ENCODE results near the gene SPATA16.

- TF ChIP-seq CTCF (conservative IDR thresholded peaks at IDR 0.05 in 1 of 2, IDR thresholded peaks at IDR 0.05 in 1 of 2; ENCODE audit: extremely low read depth in 1 of 2, insufficient read depth in 1 of 2, low read depth in 1 of 2, low read length in 2 of 2) (no peak), EZH2 (IDR thresholded peaks at IDR 0.05; ENCODE audit: borderline replicate concordance, low read length) (no peak)
Observed at GRCh38 chr3:173058229-173058628, 82.8 kb downstream of the SPATA16 start.

Data from mammary epithelial cell (primary cell).